Ishikawa (cell line): ENCODE measurements around the gene ARFRP1.

Source experiments
- CEBPB ChIP-seq: IDR thresholded peaks from 2 replicates; pipeline ENCODE4 v1.6.1; 2012
- CREB1 ChIP-seq: IDR thresholded peaks from 2 replicates; pipeline ENCODE4 v1.6.1; 2012; ENCODE audit warnings: low read depth
- EGR1 ChIP-seq: IDR thresholded peaks from 2 replicates; pipeline ENCODE4 v1.6.1; 2012
- EP300 ChIP-seq: IDR thresholded peaks from 2 replicates; pipeline ENCODE4 v1.6.1; 2012; ENCODE audit warnings: borderline replicate concordance
- FOXM1 ChIP-seq: IDR thresholded peaks from 2 replicates; pipeline ENCODE4 v1.6.1; 2012; ENCODE audit warnings: low read depth, borderline replicate concordance
- MAX ChIP-seq: IDR thresholded peaks from 2 replicates; pipeline ENCODE4 v1.6.1; 2012
- NFIC ChIP-seq: IDR thresholded peaks from 2 replicates; pipeline ENCODE4 v1.6.1; 2012
- RAD21 ChIP-seq: IDR thresholded peaks from 2 replicates; pipeline ENCODE4 v1.6.1; 2012; ENCODE audit warnings: low read depth
- REST ChIP-seq: IDR thresholded peaks from 2 replicates; pipeline ENCODE4 v1.6.1; 2012; ENCODE audit warnings: low read depth, mild to moderate bottlenecking
- TEAD4 ChIP-seq: IDR thresholded peaks from 2 replicates; pipeline ENCODE4 v1.6.1; 2012
- YY1 ChIP-seq: IDR thresholded peaks from 2 replicates; pipeline ENCODE4 v1.6.1; 2012; ENCODE audit warnings: low read depth
- ZBTB7A ChIP-seq: IDR thresholded peaks from 2 replicates; pipeline ENCODE4 v1.6.1; 2012; ENCODE audit warnings: low read depth

- TF ChIP-seq EGR1 (no peak), MAX (no peak), EP300 (no peak), CREB1 (no peak), REST (no peak), NFIC (no peak), YY1 (no peak), RAD21 (no peak), ZBTB7A (no peak), FOXM1 (no peak), TEAD4 (no peak), CEBPB (no peak)
Measured at GRCh38 chr20:63697868-63698545, 9.8 kb downstream of the ARFRP1 start.
